Caki2 (cell line): ENCODE results near the gene PARP1. TPM values are rescaled to one million over a fixed set of nuclear protein-coding genes. Genes with fewer than 3 reads are reported as not detected.

ENCODE experiments used
- DNase-seq: peaks from one replicate; pipeline ENCODE4 v3.0.0-alpha.2; 2015; ENCODE audit warnings: low read depth
- in situ Hi-C: cut with HindIII; loops from 2 replicates; pipeline ENCODE4 v1.10.0; 2016; ENCODE audit warnings: low sequenced_read_pairs, low pct_unique_long_range_greater_than_20kb, mixed read lengths
- total RNA-seq: library from RNA; depleted of rRNA; stranded (reverse); fragments of >200 nt; shearing (Covaris generic); gene quantifications from 2 replicates; pipeline ENCODE4 v1.2.3, GENCODE V29; 2014; ENCODE audit warnings: low replicate concordance; rRNA removed

The PARP1 gene
- total RNA-seq, result 147 and 179 TPM in 2 replicates

GRCh38 chr1:226407497-226408284, at the start of gene PARP1:
TSS of gene PARP1 (minus strand) at chr1:226408093. CDS start at chr1:226407929, 164 bp downstream.
- peak; percentile 92 for DNase-seq
- in situ Hi-C loops, result no loop called here

DNA sequence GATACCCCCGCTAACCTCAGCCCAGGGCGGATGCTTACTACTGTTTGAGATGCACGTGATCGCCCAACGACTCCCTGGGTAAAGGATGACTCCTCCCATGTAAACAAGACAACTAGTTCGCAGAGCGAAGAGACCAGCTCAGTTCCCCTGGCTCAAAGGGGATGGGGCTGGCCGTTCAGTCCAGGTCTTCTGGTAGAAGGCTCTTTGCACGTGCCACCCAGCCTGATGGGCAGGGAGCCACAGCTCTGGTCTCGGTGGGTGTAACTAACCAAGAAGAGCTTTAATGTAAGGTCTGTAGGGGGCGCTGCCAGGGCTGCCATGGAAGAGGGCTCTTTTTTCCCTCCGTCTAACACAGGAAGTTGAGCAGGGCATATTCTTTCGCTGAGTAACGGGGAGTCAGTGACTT, 49.4 kb upstream of the PARP1 start:
- no peak for DNase-seq
- in situ Hi-C loops, result no loop called here

DNA sequence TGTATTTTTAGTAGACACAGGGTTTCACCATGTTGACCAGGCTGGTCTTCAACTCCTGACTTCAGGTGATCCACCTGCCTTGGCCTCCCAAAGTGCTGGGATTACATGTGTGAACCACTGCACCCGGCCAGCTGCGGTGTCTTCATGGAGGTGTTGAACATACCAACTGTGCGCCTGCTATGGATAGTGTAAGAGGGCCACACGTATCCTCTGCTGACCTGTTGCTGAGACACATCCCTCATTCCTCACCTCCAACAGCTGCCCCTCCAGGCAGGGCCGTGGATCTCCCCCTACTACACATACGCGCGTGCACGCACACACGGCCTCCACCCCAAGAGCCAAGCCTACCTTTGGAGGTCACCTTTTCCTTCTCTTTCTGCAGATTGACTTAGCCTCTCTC, 48.0 kb upstream of the PARP1 start:
- in situ Hi-C loops, result no loop called here
- DNase-seq, result no peak

- in situ Hi-C loops, result no loop called here
These were observed 46.5 kb upstream of the PARP1 start for GRCh38 chr1:226454349-226454748.

DNA sequence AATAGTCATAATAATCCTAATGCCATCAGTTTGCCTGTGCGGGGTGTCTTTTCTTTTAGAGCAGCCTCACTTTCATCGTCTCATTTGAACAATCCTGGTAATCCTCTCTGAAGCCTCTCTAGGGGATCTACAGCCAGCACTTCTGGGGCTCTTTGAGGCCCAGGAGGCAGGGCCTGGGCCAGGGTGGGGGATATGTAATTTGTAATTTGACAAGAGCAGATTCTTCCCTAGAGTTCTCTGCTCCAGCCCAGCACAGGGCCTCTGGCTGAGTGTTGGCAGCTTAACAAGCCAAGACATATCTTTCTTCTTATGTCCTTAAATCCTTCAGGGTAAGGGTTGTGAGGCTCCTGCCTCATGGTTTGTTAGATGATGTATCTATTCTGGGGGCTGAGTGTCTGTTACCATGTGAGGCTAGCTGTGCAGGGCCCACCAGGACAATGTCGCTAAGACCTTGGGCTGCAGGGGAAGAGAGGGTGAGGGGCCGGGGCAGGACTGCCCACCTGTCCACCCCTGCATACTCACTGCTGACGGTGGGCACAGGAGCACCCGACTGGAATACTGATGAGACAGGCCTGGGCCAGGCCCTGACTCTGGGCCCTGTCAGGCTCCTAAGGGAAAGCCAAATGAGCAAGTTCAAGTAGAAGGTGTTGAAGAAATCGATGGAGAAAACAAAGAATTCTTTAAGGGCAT, 45.3 kb upstream of the PARP1 start:
- in situ Hi-C loops, result no loop called here

More at GRCh38 chr1:226454349-226454748, 46.5 kb upstream of the PARP1 start:
- DNase-seq, result no peak

DNA sequence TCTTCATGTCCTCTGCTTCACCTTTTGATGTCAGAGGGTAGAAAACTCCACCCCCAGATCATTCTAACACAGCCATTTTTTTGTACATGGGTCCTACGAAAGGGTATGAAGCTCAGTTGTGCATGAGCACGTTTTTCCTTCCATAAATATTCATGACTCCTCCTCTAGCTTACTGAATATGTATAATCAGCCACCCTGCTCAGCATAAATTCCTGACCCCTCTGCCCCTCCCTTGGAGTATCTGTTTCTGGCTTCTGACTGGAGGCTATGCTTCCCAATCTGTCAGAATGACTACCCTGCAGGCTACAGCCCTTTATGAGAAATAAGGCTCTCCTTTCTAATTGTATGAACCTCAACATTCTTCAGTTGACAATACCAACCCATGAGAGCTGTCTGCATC, 42.8 kb upstream of the PARP1 start:
- DNase-seq, result no peak
- in situ Hi-C loops, result no loop called here

More for the DNA sequence above, 45.3 kb upstream of the PARP1 start:
- no peak for DNase-seq

GRCh38 chr1:226449823-226450222, 41.9 kb upstream of the PARP1 start:
- in situ Hi-C loops, result no loop called here
- no peak for DNase-seq

DNA sequence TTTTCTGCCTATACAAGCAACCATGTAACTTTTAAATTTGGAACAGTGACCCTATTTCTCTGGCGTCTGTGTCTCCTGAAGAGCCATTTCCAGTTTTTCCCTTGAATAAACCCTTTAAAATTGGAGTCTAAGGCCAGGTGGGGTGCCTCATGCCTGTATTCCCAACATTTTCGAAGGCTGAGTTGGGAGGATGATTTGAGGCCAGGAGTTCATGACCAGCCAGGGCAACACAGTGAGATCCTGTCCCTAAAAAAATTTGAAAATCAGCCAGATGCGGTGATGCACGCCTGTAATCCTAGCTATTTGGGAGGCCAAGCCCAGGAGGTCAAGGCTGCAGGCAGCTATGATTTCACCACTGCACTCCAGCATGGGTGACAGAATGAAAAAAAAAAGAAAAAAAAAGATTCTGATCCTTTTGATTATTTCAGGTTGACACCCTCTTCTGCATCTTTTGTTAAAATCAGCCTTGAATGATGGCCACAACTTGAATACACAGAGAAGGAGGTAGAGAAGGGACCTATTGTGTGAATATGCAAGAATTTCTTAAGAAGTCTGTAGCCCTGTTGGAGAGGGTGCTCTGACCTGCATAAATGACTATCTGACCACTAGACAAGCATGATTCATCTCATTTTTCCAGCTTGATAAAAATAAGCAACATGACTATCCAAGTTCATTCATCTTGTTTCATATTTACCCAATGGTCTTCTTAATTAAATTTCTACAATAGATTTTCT, 40.2 kb upstream of the PARP1 start:
- in situ Hi-C loops, result no loop called here

GRCh38 chr1:226446094-226446493, 38.2 kb upstream of the PARP1 start:
- in situ Hi-C loops, result no loop called here
- DNase-seq, result no peak

More for the DNA sequence above, 40.2 kb upstream of the PARP1 start:
- no peak for DNase-seq

GRCh38 chr1:226444901-226445300, 37.0 kb upstream of the PARP1 start:
- in situ Hi-C loops, result no loop called here

DNA sequence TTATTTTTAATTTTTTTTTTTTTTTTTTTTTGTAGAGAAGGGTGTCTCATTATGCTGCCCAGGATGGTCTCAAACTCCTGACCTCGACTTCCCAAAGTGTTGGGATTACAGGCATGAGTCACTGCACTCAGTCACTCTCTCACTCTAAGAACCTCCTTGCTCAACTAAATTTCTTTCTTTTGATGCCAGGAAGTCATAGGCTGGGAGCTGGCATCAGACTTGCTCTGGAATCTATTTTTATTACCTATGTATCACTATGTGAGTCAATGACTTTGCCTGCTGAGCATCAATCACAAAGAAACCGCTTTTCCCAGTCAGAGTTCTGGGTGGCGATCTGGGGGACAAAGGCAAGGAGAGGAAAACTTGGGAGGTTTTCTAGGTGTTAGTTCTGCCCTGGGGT, 35.5 kb upstream of the PARP1 start:
- DNase-seq, result no peak
- in situ Hi-C loops, result no loop called here

More at GRCh38 chr1:226444901-226445300, 37.0 kb upstream of the PARP1 start:
- no peak for DNase-seq

- in situ Hi-C loops, result no loop called here
- no peak for DNase-seq
These were observed 35.1 kb upstream of the PARP1 start for GRCh38 chr1:226443033-226443432.

GRCh38 chr1:226441629-226442028, 33.7 kb upstream of the PARP1 start:
- in situ Hi-C loops, result no loop called here

DNA sequence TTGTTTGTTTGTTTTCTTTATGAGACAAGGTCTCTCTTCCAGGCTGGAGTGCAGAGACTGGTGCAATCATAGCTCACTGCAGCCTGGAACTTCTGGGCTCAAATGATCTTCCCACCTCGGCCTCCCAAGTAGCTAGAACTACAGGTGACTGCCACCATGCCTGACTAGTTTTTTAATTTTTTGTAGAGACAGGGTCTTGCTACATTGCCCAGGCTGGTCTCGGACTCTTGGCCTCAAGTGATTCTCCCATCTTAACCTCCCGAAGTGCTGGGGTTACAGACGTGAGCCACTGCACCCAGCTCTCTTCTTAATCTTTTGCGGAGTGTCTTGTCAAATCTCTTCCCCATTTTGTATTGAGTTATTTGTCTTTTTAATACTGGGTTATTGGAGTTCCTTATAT, 32.6 kb upstream of the PARP1 start:
- in situ Hi-C loops, result no loop called here
- no peak for DNase-seq

More at GRCh38 chr1:226441629-226442028, 33.7 kb upstream of the PARP1 start:
- DNase-seq, result no peak

- in situ Hi-C loops, result no loop called here
- no peak for DNase-seq
These were observed 30.1 kb upstream of the PARP1 start for GRCh38 chr1:226438007-226438406.

- in situ Hi-C loops, result no loop called here
- DNase-seq, result no peak
These were observed 29.1 kb upstream of the PARP1 start for GRCh38 chr1:226436855-226437491.

DNA sequence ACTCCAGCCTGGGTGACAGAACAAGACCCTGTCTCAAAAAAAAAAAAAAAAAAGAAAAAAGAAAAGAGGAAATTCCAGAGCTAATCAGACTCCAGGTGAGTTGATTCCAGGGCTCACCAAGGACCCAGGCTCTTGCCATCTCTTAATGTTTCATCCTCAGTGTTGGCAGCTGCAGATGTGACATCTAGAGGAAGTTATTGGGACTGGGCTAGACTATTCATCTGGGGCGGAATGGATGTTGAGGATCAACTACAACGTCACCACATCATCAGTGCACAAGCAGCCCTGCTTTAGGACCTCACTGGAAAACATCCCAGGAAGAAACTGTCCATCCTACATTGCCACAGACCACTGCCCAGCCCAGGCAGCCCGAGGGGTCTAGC, 28.6 kb upstream of the PARP1 start:
- in situ Hi-C loops, result no loop called here
- DNase-seq, result no peak

DNA sequence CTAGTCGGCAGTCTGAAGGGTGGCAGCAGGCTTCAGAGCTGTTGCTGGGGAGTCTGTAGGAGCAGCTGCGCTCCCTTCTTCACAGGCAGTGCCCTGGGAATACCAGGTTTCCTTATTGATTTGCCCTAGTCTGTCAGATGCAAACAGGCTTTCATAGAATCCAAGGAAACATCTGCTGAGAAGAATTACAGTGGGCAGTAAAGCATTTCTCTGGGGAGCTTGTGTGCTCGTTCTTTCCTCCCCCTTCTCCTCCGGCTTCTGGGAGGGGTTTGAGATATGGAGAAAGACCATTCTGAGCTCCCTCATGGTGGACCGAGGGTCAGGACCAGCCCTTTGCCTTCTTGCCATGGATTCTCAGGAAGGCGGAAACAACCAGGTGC, 25.4 kb upstream of the PARP1 start:
- no peak for DNase-seq
- in situ Hi-C loops, result no loop called here
